Measurements from ENCODE around the gene MIPOL1. TPM values are rescaled to one million over a fixed set of nuclear protein-coding genes. Genes with fewer than 3 reads are reported as not detected.

Gene MIPOL1
- total and polyA plus RNA-seq, 2 of the 13 experiments (the other 11 are each of a cell fraction or from before 2014, with no cell fraction given) = 8.6 to 34.2 TPM

GRCh38 chr14:37480446-37481290 lies 282.9 kb downstream of the MIPOL1 start (continued):
- TF ChIP-seq ZNF318 (CRISPR knock-in tag; IDR thresholded peaks at IDR 0.05) = no peak
- TF ChIP-seq ZNF672 (CRISPR knock-in tag; IDR thresholded peaks at IDR 0.05) = no peak
- TF ChIP-seq ZNF33A (CRISPR knock-in tag; IDR thresholded peaks at IDR 0.05; ENCODE audit: borderline replicate concordance) = no peak
- TF ChIP-seq ZFAT (CRISPR knock-in tag; conservative IDR thresholded peaks at IDR 0.05) = no peak
- no peak for TF ChIP-seq FOSL2 (CRISPR knock-in tag; IDR thresholded peaks at IDR 0.05)
- 0 out of 2 replicates have a peak, but pooled peaks have one; percentile 34 for TF ChIP-seq LCORL (IDR thresholded peaks at IDR 0.05)
- TF ChIP-seq LCORL (CRISPR knock-in tag; IDR thresholded peaks at IDR 0.05) = peak; percentile 80
- TF ChIP-seq ZBTB34 (CRISPR knock-in tag; IDR thresholded peaks at IDR 0.05) = no peak
- peak; percentile 73; the same call in 1 of the 2 replicates for TF ChIP-seq HNF4G (IDR thresholded peaks at IDR 0.05; ENCODE audit: borderline replicate concordance, low read depth, low read length)
- TF ChIP-seq HNF4G (CRISPR knock-in tag; IDR thresholded peaks at IDR 0.05; ENCODE audit: borderline replicate concordance, low read depth) = 0 out of 2 replicates have a peak, but pooled peaks have one; percentile 45
- no peak for TF ChIP-seq ZMAT3 (CRISPR knock-in tag; conservative IDR thresholded peaks at IDR 0.05)
- no peak for TF ChIP-seq SMARCC2 (IDR thresholded peaks at IDR 0.05)
- no peak for TF ChIP-seq SOX6 (IDR thresholded peaks at IDR 0.05)
- TF ChIP-seq SOX6 (CRISPR knock-in tag; IDR thresholded peaks at IDR 0.05) = peak; percentile 81
- TF ChIP-seq ZNF232 (CRISPR knock-in tag; IDR thresholded peaks at IDR 0.05; ENCODE audit: borderline replicate concordance) = no peak
- 0 out of 2 replicates have a peak, but pooled peaks have one; percentile 73 for TF ChIP-seq ZNF136 (CRISPR knock-in tag; IDR thresholded peaks at IDR 0.05; ENCODE audit: low read depth)
- no peak for TF ChIP-seq ZSCAN22 (CRISPR knock-in tag; IDR thresholded peaks at IDR 0.05)
- no peak for TF ChIP-seq ZSCAN30 (CRISPR knock-in tag; IDR thresholded peaks at IDR 0.05)
- no peak for TF ChIP-seq NONO (IDR thresholded peaks at IDR 0.05)
- TF ChIP-seq NONO (CRISPR knock-in tag; conservative IDR thresholded peaks at IDR 0.05) = no peak
- TF ChIP-seq ZFYVE20 (CRISPR knock-in tag; IDR thresholded peaks at IDR 0.05; ENCODE audit: borderline replicate concordance, low read depth) = no peak
